GM18498 (cell line): ENCODE measurements around the gene ARFGAP2.

ENCODE experiments used
- ATAC-seq: cut with Tn5 transposase; IDR thresholded peaks from one replicate; pipeline ENCODE4 v1.9.1; 2021; ENCODE audit warnings: mild to moderate bottlenecking, moderate library complexity; ENCODE audit not compliant: unreplicated experiment

Gene ARFGAP2

GRCh38 chr11:47172740-47173336 is 3.8 kb downstream of the ARFGAP2 start:
- ATAC-seq, result no peak

GRCh38 chr11:47171856-47172255 is 4.8 kb downstream of the ARFGAP2 start:
- no peak for ATAC-seq

- ATAC-seq, result no peak
Measured at GRCh38 chr11:47171061-47171838, 5.4 kb downstream of the ARFGAP2 start.

- no peak for ATAC-seq
Measured at GRCh38 chr11:47166368-47166767, 10.3 kb downstream of the ARFGAP2 start.

- no peak for ATAC-seq
Measured at GRCh38 chr11:47165253-47165840, 11.3 kb downstream of the ARFGAP2 start.

- ATAC-seq, result no peak
Measured at GRCh38 chr11:47164321-47164720, 12.4 kb downstream of the ARFGAP2 start.

GRCh38 chr11:47163898-47164297 is 12.8 kb downstream of the ARFGAP2 start:
- ATAC-seq, result no peak

- ATAC-seq, result no peak
Measured at GRCh38 chr11:47163193-47163592, 13.5 kb downstream of the ARFGAP2 start.

- ATAC-seq, result no peak
Measured at GRCh38 chr11:47162426-47162825, 14.3 kb downstream of the ARFGAP2 start.

- ATAC-seq, result no peak
Measured at GRCh38 chr11:47161890-47162289, 14.8 kb downstream of the ARFGAP2 start.

- ATAC-seq, result no peak
Measured at GRCh38 chr11:47161134-47161854, 15.4 kb downstream of the ARFGAP2 start.

GRCh38 chr11:47160753-47161133 is 15.9 kb downstream of the ARFGAP2 start:
- ATAC-seq, result no peak

- ATAC-seq, result no peak
Measured at GRCh38 chr11:47158242-47158641, 18.4 kb downstream of the ARFGAP2 start.

GRCh38 chr11:47157805-47158204 is 18.9 kb downstream of the ARFGAP2 start:
- no peak for ATAC-seq

- no peak for ATAC-seq
Measured at GRCh38 chr11:47156951-47157350, 19.7 kb downstream of the ARFGAP2 start.

GRCh38 chr11:47156333-47156732 is 20.3 kb downstream of the ARFGAP2 start:
- ATAC-seq, result no peak

GRCh38 chr11:47155879-47156278 is 20.8 kb downstream of the ARFGAP2 start:
- no peak for ATAC-seq

- ATAC-seq, result no peak
Measured at GRCh38 chr11:47154616-47155570, 21.8 kb downstream of the ARFGAP2 start.

GRCh38 chr11:47152953-47153950 is 23.4 kb downstream of the ARFGAP2 start:
- ATAC-seq, result no peak
